ENCODE measurements around the gene SCARB1.

GRCh38 chr12:124837249-124837897, 26.3 kb downstream of the SCARB1 start:
- TF ChIP-seq CTCF (IDR thresholded peaks at IDR 0.05; ENCODE audit: low read length) (no peak), EZH2phosphoT487 (IDR thresholded peaks at IDR 0.05; ENCODE audit: low read length) (no peak)
